H1 (cell line): ENCODE measurements around the gene RNPEPL1. TPM values are rescaled to one million over a fixed set of nuclear protein-coding genes. Genes with fewer than 3 reads are reported as not detected.

Experiments
- CTCF ChIA-PET: fragments of 300-600 bp; sonication (Branson Sonifier 250); formaldehyde crosslinking; loops from one replicate; lab custom pipeline; 2021; ENCODE audit not compliant: partially characterized antibody; lab: Charles Lee
- POLR2A ChIA-PET: fragments of 300-600 bp; sonication (Branson Sonifier 250); formaldehyde crosslinking; loops from one replicate; lab custom pipeline; 2021; ENCODE audit warnings: inconsistent platforms; ENCODE audit not compliant: partially characterized antibody; lab: Charles Lee
- DNase-seq, 2 experiments: peaks; one replicate each; pipeline versions ENCODE4 v3.0.0 to v3.0.0-alpha.2; 2010 to 2022; ENCODE audit warnings: low spot score in 2 of 2, low read depth in 1 of 2, mixed read lengths in 1 of 2
- FAIRE-seq: peaks from 2 replicates; lab custom pipeline; 2011; peaks lifted over from hg19 to GRCh38; lab: Jason Lieb, UNC
- H2AFZ ChIP-seq: 2 replicates; pipeline ENCODE4 v1.8.1; 2012; ENCODE audit warnings: low read length, inconsistent platforms
- H2AK5ac ChIP-seq: 2 replicates; pipeline ENCODE4 v1.6.1; 2013; ENCODE audit warnings: low read depth, low read length
- H2BK120ac ChIP-seq: replicated peaks from 2 replicates; pipeline ENCODE3; 2013; ENCODE audit warnings: low read depth, low read length, inconsistent platforms
- H2BK12ac ChIP-seq: 2 replicates; pipeline ENCODE4 v1.6.1; 2013; ENCODE audit warnings: low read depth, low read length
- H2BK15ac ChIP-seq: 2 replicates; pipeline ENCODE4 v1.6.1; 2013; ENCODE audit warnings: low read length
- H2BK20ac ChIP-seq: 2 replicates; pipeline ENCODE4 v1.6.1; 2013; ENCODE audit warnings: low read length
- H2BK5ac ChIP-seq: 2 replicates; pipeline ENCODE4 v1.6.1; 2013; ENCODE audit warnings: low read depth, low read length
- H3K14ac ChIP-seq: 2 replicates; pipeline ENCODE4 v1.6.1; 2013; ENCODE audit warnings: inconsistent platforms; ENCODE audit not compliant: insufficient read length
- H3K18ac ChIP-seq: 2 replicates; pipeline ENCODE4 v1.6.1; 2013; ENCODE audit warnings: low read length; ENCODE audit errors: extremely low read depth
- H3K23ac ChIP-seq: 2 replicates; pipeline ENCODE4 v1.6.1; 2013; ENCODE audit warnings: inconsistent platforms; ENCODE audit not compliant: insufficient read length
- H3K23me2 ChIP-seq: 2 replicates; pipeline ENCODE4 v1.6.1; 2013; ENCODE audit warnings: low read depth, low read length
- H3K27ac ChIP-seq: 2 replicates; pipeline ENCODE4 v1.6.1; 2011; ENCODE audit warnings: low read depth, low read length, inconsistent platforms
- H3K27me3 ChIP-seq, 4 experiments: replicated peaks in 1 of 4; 1 replicate in 1 of 4; 2 replicates in 3 of 4; pipeline versions ENCODE4 v1.6.1 to v1.8.1; 2011 to 2013; ENCODE audit warnings: low read length in 3 of 4, mild to moderate bottlenecking in 3 of 4, inconsistent platforms in 2 of 4, mixed read lengths in 2 of 4, moderate library complexity in 1 of 4; ENCODE audit not compliant: control insufficient read depth in 3 of 4, insufficient read depth in 3 of 4; ENCODE audit errors: extremely low read depth in 1 of 4
- H3K36me3 ChIP-seq, 4 experiments: 2 replicates each; pipeline versions ENCODE4 v1.6.1 to v1.8.1; 2011 to 2013; ENCODE audit warnings: mild to moderate bottlenecking in 4 of 4, low read length in 3 of 4, moderate library complexity in 2 of 4, control low read depth in 1 of 4, inconsistent platforms in 1 of 4; ENCODE audit not compliant: insufficient read depth in 4 of 4, control insufficient read depth in 2 of 4
- H3K4ac ChIP-seq: replicated peaks from 2 replicates; pipeline ENCODE3; 2013; ENCODE audit warnings: low read length, low read depth, mixed read lengths, inconsistent platforms; ENCODE audit not compliant: insufficient read length
- H3K4me1 ChIP-seq, 4 experiments: replicated peaks in 1 of 4; 1 replicate in 1 of 4; 2 replicates in 3 of 4; pipeline versions ENCODE4 v1.6.1 to v1.8.1; 2011 to 2013; ENCODE audit warnings: low read length in 3 of 4, inconsistent platforms in 2 of 4, mixed read lengths in 1 of 4; ENCODE audit not compliant: insufficient read depth in 4 of 4, control insufficient read depth in 3 of 4
- H3K4me2 ChIP-seq, 2 experiments: 2 replicates each; pipeline versions ENCODE4 v1.6.1 to v1.8.1; 2011 to 2013; ENCODE audit warnings: low read depth in 2 of 2, low read length in 2 of 2, control low read depth in 1 of 2, inconsistent platforms in 1 of 2, mild to moderate bottlenecking in 1 of 2; ENCODE audit not compliant: insufficient read depth in 1 of 2
- H3K4me3 ChIP-seq, 4 experiments: fragments of 200-600, 300-600 bp in 1 of 4; sonication (generic), shearing (Covaris generic), sonication (Bioruptor Twin) in 1 of 4; 2 replicates each; pipeline versions ENCODE4 v1.5.1 to v1.8.1; 2011 to 2016; ENCODE audit warnings: low read length in 4 of 4, low read depth in 3 of 4, control low read depth in 2 of 4, inconsistent platforms in 2 of 4, mild to moderate bottlenecking in 2 of 4, mixed read lengths in 1 of 4, moderate library complexity in 1 of 4; ENCODE audit not compliant: insufficient read depth in 2 of 4; ENCODE audit errors: extremely low read depth in 1 of 4
- H3K56ac ChIP-seq: replicated peaks from 2 replicates; pipeline ENCODE3; 2013; ENCODE audit warnings: low read depth, mild to moderate bottlenecking, mixed read lengths, low read length, inconsistent platforms; ENCODE audit not compliant: insufficient read length
- H3K79me1 ChIP-seq: 2 replicates; pipeline ENCODE4 v1.6.1; 2013; ENCODE audit warnings: low read depth, low read length, control low read depth
- H3K79me2 ChIP-seq, 2 experiments: 2 replicates each; pipeline versions ENCODE4 v1.6.1 to v1.8.1; 2012 to 2013; ENCODE audit warnings: low read length in 2 of 2, mild to moderate bottlenecking in 2 of 2, inconsistent platforms in 1 of 2; ENCODE audit not compliant: insufficient read depth in 2 of 2, control insufficient read depth in 1 of 2
- H3K9ac ChIP-seq, 4 experiments: replicated peaks in 1 of 4; 1 replicate in 1 of 4; 2 replicates in 3 of 4; pipeline versions ENCODE4 v1.6.1 to v1.8.1; 2011 to 2013; ENCODE audit warnings: low read depth in 3 of 4, low read length in 3 of 4, control low read depth in 2 of 4, mild to moderate bottlenecking in 2 of 4, moderate library complexity in 2 of 4, inconsistent platforms in 1 of 4; ENCODE audit errors: extremely low read depth in 1 of 4
- H3K9me3 ChIP-seq, 2 experiments: 2 replicates each; pipeline versions ENCODE4 v1.6.1 to v1.8.1; 2012 to 2013; ENCODE audit warnings: mild to moderate bottlenecking in 2 of 2, moderate library complexity in 2 of 2, control low read depth in 1 of 2, inconsistent platforms in 1 of 2, low read depth in 1 of 2, low read length in 1 of 2, mixed read lengths in 1 of 2; ENCODE audit not compliant: insufficient read depth in 2 of 2
- H4K20me1 ChIP-seq, 2 experiments: replicated peaks in 1 of 2; 2 replicates each; pipeline versions ENCODE3 to v1.8.1; 2011 to 2013; ENCODE audit warnings: inconsistent platforms in 2 of 2, low read length in 2 of 2, mild to moderate bottlenecking in 1 of 2; ENCODE audit not compliant: insufficient read depth in 2 of 2, control insufficient read depth in 1 of 2
- H4K5ac ChIP-seq: 2 replicates; pipeline ENCODE4 v1.6.1; 2013; ENCODE audit warnings: low read length, low read depth, mixed read lengths, inconsistent platforms; ENCODE audit not compliant: insufficient read length
- H4K8ac ChIP-seq: 2 replicates; pipeline ENCODE4 v1.8.0; 2013; ENCODE audit warnings: mild to moderate bottlenecking, moderate library complexity, low read length, inconsistent platforms; ENCODE audit not compliant: insufficient read depth; ENCODE audit errors: extremely low read depth
- H4K91ac ChIP-seq: replicated peaks from 2 replicates; pipeline ENCODE3; 2013; ENCODE audit warnings: low read length, mixed read lengths, inconsistent platforms; ENCODE audit not compliant: insufficient read length
- BRCA1 ChIP-seq: IDR thresholded peaks from 2 replicates; pipeline ENCODE4 v1.6.1; 2012; ENCODE audit warnings: low read depth, low read length, improper control_type of control experiment
- WGBS, 2 experiments: shearing (Covaris generic) in 1 of 2; methylation state at CpG; one replicate each; pipeline versions ENCODE4 v1.1.6 to v1.1.7; 2013 to 2015; ENCODE audit warnings: low lambda C conversion rate in 2 of 2, mixed read lengths in 2 of 2, inconsistent platforms in 1 of 2, low coverage in 1 of 2, missing lambda C conversion rate in 1 of 2; ENCODE audit not compliant: insufficient replicate concordance in 2 of 2, insufficient coverage in 1 of 2, insufficient read length in 1 of 2; ENCODE audit errors: extremely low coverage in 1 of 2, missing lambda C conversion rate in 1 of 2; 5-methylcytosine and 5-hydroxymethylcytosine counted together
- polyA plus RNA-seq, 7 experiments: library from polyadenylated mRNA; depleted of rRNA in 3 of 7; stranded (reverse) in 5 of 7; unstranded in 2 of 7; fragments of >200 nt in 5 of 7; fragments of 200-250 nt in 2 of 7; gene quantifications; 1 replicate in 5 of 7; 2 replicates in 1 of 7; 4 replicates in 1 of 7; pipeline versions ENCODE4 v1.2.1 to v1.2.3, GENCODE V29; 2011 to 2013; ENCODE audit warnings: missing spikeins in 2 of 7, mixed read lengths in 2 of 7
- total RNA-seq: library from RNA; stranded (reverse); fragmentation: NEBNext Ultra II Directional; extraction: Animal tissue kit (Norgen Biotek cat#: 25700); gene quantifications from 2 replicates; pipeline ENCODE4 v1.2.1, GENCODE V29; 2021

The RNPEPL1 gene
- total and polyA plus RNA-seq, 2 of the 8 experiments (the other 6 are each of a cell fraction or from before 2014, with no cell fraction given) = 9.0 to 11.3 TPM

- FAIRE-seq = no peak
- Histone ChIP-seq H3K4me1 (no peaks in the 10 kb centered on the region), H3K18ac (no peak overlapping the region), H2AFZ (no peak overlapping the region), H3K4me2 (no peak overlapping the region), H2BK20ac (no peak overlapping the region), H3K27ac (no peak overlapping the region), H3K23me2 (no peaks in the 10 kb centered on the region), H3K79me2 (no peaks in the 10 kb centered on the region), H3K14ac (no peak overlapping the region), H3K4me3 (no peak overlapping the region), H4K91ac (no peak overlapping the region), H2BK120ac (no peak overlapping the region), H4K5ac (no peak overlapping the region), H3K36me3 (peaks cover 0 to 7% (median 3%) of the 10 kb centered on the region in 4 experiments; a peak in 4 of 8 replicates), H3K79me1 (no peaks in the 10 kb centered on the region), H3K56ac (no peak overlapping the region), H3K27me3 (0 out of 7 replicates have a peak, but pooled peaks cover 0 to 2% (median 0%) of the 10 kb centered on the region in 4 experiments), H2BK15ac (no peak overlapping the region), H2AK5ac (no peak overlapping the region), H4K8ac (no peak overlapping the region), H4K20me1 (peaks cover 0 to 4% of the 10 kb centered on the region in 2 experiments), H2BK5ac (no peak overlapping the region), H3K9ac (no peak overlapping the region), H2BK12ac (no peak overlapping the region), H3K23ac (no peak overlapping the region), H3K4ac (no peak overlapping the region), H3K9me3 (no peaks in the 10 kb centered on the region)
- DNase-seq = no peak
- POLR2A ChIA-PET = interaction anchor here (0.6 to 1.5 kb wide), 4 partner anchors 14 to 1104 kb away, joined by 3 to 5 read pairs (median 4); no protein-coding TSS in a partner anchor
- WGBS, 2 experiments = 88% methylated on average over 18 of the region's 32 CpGs; no CpG with 5 or more reads in 1 of the 2 experiments
- CTCF ChIA-PET = interaction anchor here (0.6 to 3.2 kb wide), 6 partner anchors 8 to 717 kb away, joined by 3 to 17 read pairs (median 5); partner anchors contain the start of gene CAPN10
- TF ChIP-seq BRCA1 = no peak
Observed at GRCh38 chr2:240602266-240603050, 34.2 kb downstream of the RNPEPL1 start.
